ENCODE measurements around the gene ELN.

- no peak for TF ChIP-seq CSDC2 (CRISPR knock-in tag; IDR thresholded peaks at IDR 0.05)
- no peak for TF ChIP-seq PATZ1 (CRISPR knock-in tag; IDR thresholded peaks at IDR 0.05; ENCODE audit: borderline replicate concordance)
- TF ChIP-seq POU6F1 (CRISPR knock-in tag; IDR thresholded peaks at IDR 0.05; ENCODE audit: borderline replicate concordance, low read depth), result no peak
- no peak for TF ChIP-seq ZNF70 (CRISPR knock-in tag; IDR thresholded peaks at IDR 0.05)
- no peak for TF ChIP-seq ZFP3 (CRISPR knock-in tag; IDR thresholded peaks at IDR 0.05)
- TF ChIP-seq ZNF565 (CRISPR knock-in tag; conservative IDR thresholded peaks at IDR 0.05; ENCODE audit: low read depth), result no peak
Observed at GRCh38 chr7:74020390-74020789, 7.6 kb upstream of the ELN start.
